Peyer's patch (tissue), 4 donors: Measurements from ENCODE around the gene COL28A1.

Experiments used
- POLR2A ChIP-seq, 2 donors: fragments of 450-650 bp; IDR thresholded peaks; one replicate each; pipeline ENCODE4 v1.5.1; 2017; ENCODE audit warnings: antibody characterized with exemption in 2 of 2, mild to moderate bottlenecking in 2 of 2, moderate library complexity in 2 of 2
- TF ChIP-seq, protein P1 (sequence below), 6 experiments: fragments of 450-650 bp in 4 of 6; fragments of 200-600 bp in 2 of 6; sonication (generic) in 1 of 6; IDR thresholded peaks; one replicate each; pipeline ENCODE4 v1.5.1; 2017 to 2019; ENCODE audit warnings: antibody characterized with exemption in 6 of 6, mild to moderate bottlenecking in 3 of 6, moderate library complexity in 1 of 6

GRCh38 chr7:7311001-7311400, 224.7 kb downstream of the COL28A1 start:
- TF ChIP-seq, protein P1, sequence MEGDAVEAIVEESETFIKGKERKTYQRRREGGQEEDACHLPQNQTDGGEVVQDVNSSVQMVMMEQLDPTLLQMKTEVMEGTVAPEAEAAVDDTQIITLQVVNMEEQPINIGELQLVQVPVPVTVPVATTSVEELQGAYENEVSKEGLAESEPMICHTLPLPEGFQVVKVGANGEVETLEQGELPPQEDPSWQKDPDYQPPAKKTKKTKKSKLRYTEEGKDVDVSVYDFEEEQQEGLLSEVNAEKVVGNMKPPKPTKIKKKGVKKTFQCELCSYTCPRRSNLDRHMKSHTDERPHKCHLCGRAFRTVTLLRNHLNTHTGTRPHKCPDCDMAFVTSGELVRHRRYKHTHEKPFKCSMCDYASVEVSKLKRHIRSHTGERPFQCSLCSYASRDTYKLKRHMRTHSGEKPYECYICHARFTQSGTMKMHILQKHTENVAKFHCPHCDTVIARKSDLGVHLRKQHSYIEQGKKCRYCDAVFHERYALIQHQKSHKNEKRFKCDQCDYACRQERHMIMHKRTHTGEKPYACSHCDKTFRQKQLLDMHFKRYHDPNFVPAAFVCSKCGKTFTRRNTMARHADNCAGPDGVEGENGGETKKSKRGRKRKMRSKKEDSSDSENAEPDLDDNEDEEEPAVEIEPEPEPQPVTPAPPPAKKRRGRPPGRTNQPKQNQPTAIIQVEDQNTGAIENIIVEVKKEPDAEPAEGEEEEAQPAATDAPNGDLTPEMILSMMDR (IDR thresholded peaks at IDR 0.05) = no peak
- no peak for TF ChIP-seq POLR2A (IDR thresholded peaks at IDR 0.05)
